Measurements from ENCODE around the gene IPO5.

Gene IPO5

GRCh38 chr13:98048265-98048664 is 94.8 kb downstream of the IPO5 start:
- Mint-ChIP-seq H3K27ac (no peak overlapping the region), H3K9me3 (peaks cover 3% of the 10 kb centered on the region)
- no peak for DNase-seq (ENCODE audit: low spot score in 2 of 2)

GRCh38 chr13:98050041-98050466 is 96.6 kb downstream of the IPO5 start:
- H3K27ac Mint-ChIP-seq = no peak overlapping the region
- no peaks in the 10 kb centered on the region for H3K4me1 Mint-ChIP-seq
- H3K36me3 Mint-ChIP-seq = no peaks in the 10 kb centered on the region
- ATAC-seq (no peak), DNase-seq (ENCODE audit: low spot score in 2 of 2) (no peak)
- H3K4me3 Mint-ChIP-seq = no peak overlapping the region
- H3K9me3 Mint-ChIP-seq = peaks cover 3% of the 10 kb centered on the region

More at GRCh38 chr13:98048265-98048664, 94.8 kb downstream of the IPO5 start:
- no peaks in the 10 kb centered on the region for H3K36me3 Mint-ChIP-seq
- H3K4me1 Mint-ChIP-seq = no peaks in the 10 kb centered on the region
- ATAC-seq = no peak
- no peak overlapping the region for H3K4me3 Mint-ChIP-seq

- Mint-ChIP-seq H3K36me3 (no peaks in the 10 kb centered on the region), H3K9me3 (peaks cover 3% of the 10 kb centered on the region), H3K27ac (no peak overlapping the region), H3K4me1 (no peaks in the 10 kb centered on the region), H3K4me3 (no peak overlapping the region)
- DNase-seq (ENCODE audit: low spot score in 2 of 2) (no peak), ATAC-seq (no peak)
Measured at GRCh38 chr13:98052412-98052811, 98.9 kb downstream of the IPO5 start.

GRCh38 chr13:98054301-98054700 is 100.8 kb downstream of the IPO5 start:
- Mint-ChIP-seq H3K4me1 (no peaks in the 10 kb centered on the region), H3K27ac (no peak overlapping the region), H3K36me3 (no peaks in the 10 kb centered on the region), H3K4me3 (no peak overlapping the region), H3K9me3 (peaks cover 3% of the 10 kb centered on the region)
- DNase-seq (ENCODE audit: low spot score in 2 of 2) (no peak), ATAC-seq (no peak)

- Mint-ChIP-seq H3K9me3 (peaks cover 3% of the 10 kb centered on the region), H3K27ac (no peak overlapping the region), H3K4me1 (no peaks in the 10 kb centered on the region), H3K36me3 (no peaks in the 10 kb centered on the region), H3K4me3 (no peak overlapping the region)
- DNase-seq (ENCODE audit: low spot score in 2 of 2) = no peak
- ATAC-seq = no peak
Measured at GRCh38 chr13:98055623-98056022, 102.1 kb downstream of the IPO5 start.

- DNase-seq (ENCODE audit: low spot score in 2 of 2) (no peak), ATAC-seq (no peak)
- Mint-ChIP-seq H3K36me3 (no peaks in the 10 kb centered on the region), H3K9me3 (peaks cover 3% of the 10 kb centered on the region), H3K27ac (no peak overlapping the region), H3K4me1 (no peaks in the 10 kb centered on the region), H3K4me3 (no peak overlapping the region)
Measured at GRCh38 chr13:98056839-98057410, 103.5 kb downstream of the IPO5 start.

- H3K4me3 Mint-ChIP-seq = no peak overlapping the region
- H3K27ac Mint-ChIP-seq = no peak overlapping the region
- no peaks in the 10 kb centered on the region for H3K9me3 Mint-ChIP-seq
- no peak for ATAC-seq
- no peaks in the 10 kb centered on the region for H3K4me1 Mint-ChIP-seq
- no peak for DNase-seq (ENCODE audit: low spot score in 2 of 2)
- no peaks in the 10 kb centered on the region for H3K36me3 Mint-ChIP-seq
Measured at GRCh38 chr13:98059276-98059675, 105.8 kb downstream of the IPO5 start.

GRCh38 chr13:98060282-98060681 is 106.8 kb downstream of the IPO5 start:
- Mint-ChIP-seq H3K4me1 (no peaks in the 10 kb centered on the region), H3K36me3 (no peaks in the 10 kb centered on the region), H3K9me3 (no peaks in the 10 kb centered on the region), H3K4me3 (no peak overlapping the region), H3K27ac (no peak overlapping the region)
- DNase-seq (ENCODE audit: low spot score in 2 of 2) (no peak), ATAC-seq (peak; percentile 40)

GRCh38 chr13:98065468-98065867 is 112.0 kb downstream of the IPO5 start:
- no peaks in the 10 kb centered on the region for H3K9me3 Mint-ChIP-seq
- H3K4me3 Mint-ChIP-seq = no peak overlapping the region
- H3K36me3 Mint-ChIP-seq = no peaks in the 10 kb centered on the region
- ATAC-seq (no peak), DNase-seq (ENCODE audit: low spot score in 2 of 2) (no peak)
- H3K4me1 Mint-ChIP-seq = no peaks in the 10 kb centered on the region
- no peak overlapping the region for H3K27ac Mint-ChIP-seq

- H3K9me3 Mint-ChIP-seq = no peaks in the 10 kb centered on the region
- no peak for ATAC-seq
- H3K4me1 Mint-ChIP-seq = no peaks in the 10 kb centered on the region
- H3K27ac Mint-ChIP-seq = no peak overlapping the region
- no peak for DNase-seq (ENCODE audit: low spot score in 2 of 2)
- H3K4me3 Mint-ChIP-seq = no peak overlapping the region
- no peaks in the 10 kb centered on the region for H3K36me3 Mint-ChIP-seq
Measured at GRCh38 chr13:98066636-98067035, 113.2 kb downstream of the IPO5 start.

GRCh38 chr13:98068521-98068920 is 115.0 kb downstream of the IPO5 start:
- Mint-ChIP-seq H3K9me3 (no peaks in the 10 kb centered on the region), H3K36me3 (no peaks in the 10 kb centered on the region), H3K27ac (no peak overlapping the region), H3K4me3 (no peak overlapping the region), H3K4me1 (no peaks in the 10 kb centered on the region)
- DNase-seq (ENCODE audit: low spot score in 2 of 2) (no peak), ATAC-seq (no peak)

- Mint-ChIP-seq H3K9me3 (no peaks in the 10 kb centered on the region), H3K4me3 (no peak overlapping the region), H3K4me1 (no peaks in the 10 kb centered on the region), H3K27ac (no peak overlapping the region), H3K36me3 (no peaks in the 10 kb centered on the region)
- DNase-seq (ENCODE audit: low spot score in 2 of 2) (no peak), ATAC-seq (no peak)
Measured at GRCh38 chr13:98069985-98070384, 116.5 kb downstream of the IPO5 start.

GRCh38 chr13:98071316-98071715 is 117.8 kb downstream of the IPO5 start:
- Mint-ChIP-seq H3K9me3 (no peaks in the 10 kb centered on the region), H3K4me3 (no peak overlapping the region), H3K4me1 (no peaks in the 10 kb centered on the region), H3K27ac (no peak overlapping the region), H3K36me3 (no peaks in the 10 kb centered on the region)
- DNase-seq (ENCODE audit: low spot score in 2 of 2) = no peak
- ATAC-seq = no peak

GRCh38 chr13:98072476-98072875 is 119.0 kb downstream of the IPO5 start:
- ATAC-seq (no peak), DNase-seq (ENCODE audit: low spot score in 2 of 2) (no peak)
- Mint-ChIP-seq H3K36me3 (no peaks in the 10 kb centered on the region), H3K9me3 (no peaks in the 10 kb centered on the region), H3K27ac (no peak overlapping the region), H3K4me1 (no peaks in the 10 kb centered on the region), H3K4me3 (no peak overlapping the region)

Data from stimulated activated effector memory CD8-positive, alpha-beta T cell treated with anti-CD3 and anti-CD28 coated beads, Interleukin-12 subunit alpha, Interleukin-12 subunit beta, amount 100 ng/mL, for 72 hours (primary cell).